Transverse colon (tissue), 4 donors: Measurements from ENCODE around the gene ABCA12. TPM values are rescaled to one million over a fixed set of nuclear protein-coding genes. Genes with fewer than 3 reads are reported as not detected.

Experiments used
- DNase-seq: peaks from one replicate; pipeline ENCODE4 v3.0.0-alpha.2; 2019
- H3K27ac ChIP-seq, 4 donors: fragments of 200-600 bp; sonication (generic); 2 replicates each; pipeline ENCODE4 v1.5.1; 2016 to 2018; ENCODE audit warnings: inconsistent platforms in 4 of 4
- H3K27me3 ChIP-seq: fragments of 200-600 bp; sonication (generic); 2 replicates; pipeline ENCODE4 v1.5.1; 2017; ENCODE audit warnings: inconsistent platforms
- H3K36me3 ChIP-seq, 4 donors: fragments of 200-600 bp; sonication (generic); 2 replicates each; pipeline ENCODE4 v1.5.1; 2017 to 2019; ENCODE audit warnings: inconsistent platforms in 4 of 4
- H3K4me1 ChIP-seq, 4 donors: fragments of 200-600 bp; sonication (generic); 2 replicates each; pipeline ENCODE4 v1.5.1; 2017 to 2020; ENCODE audit warnings: inconsistent platforms in 4 of 4
- H3K4me3 ChIP-seq, 4 donors: fragments of 200-600 bp; sonication (generic); 1 replicate in 1 of 4; 2 replicates in 3 of 4; pipeline versions ENCODE4 v1.5.1 to v1.6.1; 2017 to 2019; ENCODE audit warnings: inconsistent platforms in 4 of 4
- H3K9me3 ChIP-seq, 2 donors: fragments of 200-600 bp; sonication (generic); 2 replicates each; pipeline ENCODE4 v1.5.1; 2017 to 2019; ENCODE audit warnings: inconsistent platforms in 2 of 2
- CTCF ChIP-seq, 5 experiments: fragments of 200-600 bp in 3 of 5; fragments of 450-650 bp in 2 of 5; sonication (generic) in 3 of 5; IDR thresholded peaks; 1 replicate in 2 of 5; 2 replicates in 3 of 5; pipeline ENCODE4 v1.5.1; 2016 to 2017; ENCODE audit warnings: antibody characterized with exemption in 5 of 5, inconsistent platforms in 3 of 5, mild to moderate bottlenecking in 2 of 5, moderate library complexity in 1 of 5
- EP300 ChIP-seq: sonication (generic); formaldehyde crosslinking; IDR thresholded peaks from one replicate; pipeline ENCODE4 v1.6.1; 2017; ENCODE audit warnings: antibody characterized with exemption, low read depth
- POLR2A ChIP-seq: fragments of 450-650 bp; IDR thresholded peaks from one replicate; pipeline ENCODE4 v1.6.1; 2016; ENCODE audit warnings: antibody characterized with exemption, mild to moderate bottlenecking, moderate library complexity
- POLR2AphosphoS5 ChIP-seq, 3 donors: sonication (generic); formaldehyde crosslinking; IDR thresholded peaks; one replicate each; pipeline ENCODE4 v1.6.1; 2016; ENCODE audit warnings: antibody characterized with exemption in 3 of 3
- WGBS, 2 donors: methylation state at CpG; one replicate each; pipeline ENCODE4 v1.1.5; 2018; ENCODE audit warnings: low coverage in 1 of 2; 5-methylcytosine and 5-hydroxymethylcytosine counted together
- in situ Hi-C, 4 donors: fragments of 200-750 bp; cut with MboI; loops; one replicate each; pipeline versions ENCODE4 v1.15.0 to v1.15.1; 2017; ENCODE audit warnings: low sequenced_read_pairs in 3 of 4, low pct_ligation_motif_present in 1 of 4, low pct_unique_long_range_greater_than_20kb in 1 of 4
- intact Hi-C: fragments of 100-400 bp; cut with DNase I; formaldehyde crosslinking; loops from one replicate; pipeline ENCODE4 v1.15.1; 2023; ENCODE audit warnings: low total_unique reads
- total RNA-seq, 4 donors: library from RNA; depleted of rRNA; stranded (reverse); fragments of >200 nt; gene quantifications; one replicate each; pipeline ENCODE4 v1.1.0, GENCODE V29; 2016

Gene ABCA12
- total RNA-seq, 4 donors from 2014 or later, result 0.14 to 0.16 TPM; not detected in 2

GRCh38 chr2:215038421-215038820 lies 100.0 kb downstream of the ABCA12 start:
- TF ChIP-seq EP300 (no peak), CTCF (IDR thresholded peaks at IDR 0.05) (no peak), POLR2AphosphoS5 (IDR thresholded peaks at IDR 0.05) (no peak), POLR2A (no peak)
- no peaks in the 10 kb centered on the region for H3K4me1 ChIP-seq
- H3K9me3 ChIP-seq, result no peaks in the 10 kb centered on the region
- DNase-seq, result no peak
- WGBS, 2 donors, result 69 to 73% methylated on average over 2 to 3 of the region's 3 CpGs
- H3K27me3 ChIP-seq, result no peaks in the 10 kb centered on the region
- in situ Hi-C loops (no loop called here), intact Hi-C loops (no loop called here)
- no peak overlapping the region for H3K4me3 ChIP-seq
- no peak overlapping the region for H3K27ac ChIP-seq
- H3K36me3 ChIP-seq, result no peaks in the 10 kb centered on the region

- intact Hi-C loops, result no loop called here
- H3K36me3 ChIP-seq, result no peaks in the 10 kb centered on the region
- H3K9me3 ChIP-seq, result no peaks in the 10 kb centered on the region
- no peak for TF ChIP-seq CTCF (IDR thresholded peaks at IDR 0.05)
- TF ChIP-seq EP300, result no peak
- TF ChIP-seq POLR2AphosphoS5 (IDR thresholded peaks at IDR 0.05), result no peak
- TF ChIP-seq POLR2A, result no peak
- 56 to 65% methylated on average over 1 of the region's 1 CpG for WGBS, 2 donors
- no peaks in the 10 kb centered on the region for H3K4me1 ChIP-seq
- DNase-seq, result no peak
- H3K27ac ChIP-seq, result no peak overlapping the region
- H3K4me3 ChIP-seq, result no peak overlapping the region
- no peaks in the 10 kb centered on the region for H3K27me3 ChIP-seq
- in situ Hi-C loops, result no loop called here
Observed at GRCh38 chr2:215036314-215036713, 102.1 kb downstream of the ABCA12 start.

GRCh38 chr2:215034154-215034553 lies 104.3 kb downstream of the ABCA12 start:
- no peak for DNase-seq
- Histone ChIP-seq H3K4me3 (no peak overlapping the region), H3K9me3 (no peaks in the 10 kb centered on the region), H3K27ac (no peak overlapping the region), H3K36me3 (no peaks in the 10 kb centered on the region), H3K4me1 (no peaks in the 10 kb centered on the region), H3K27me3 (no peaks in the 10 kb centered on the region)
- WGBS, 2 donors, result 74 to 85% methylated on average over 2 to 3 of the region's 3 CpGs
- in situ Hi-C loops (no loop called here), intact Hi-C loops (no loop called here)
- TF ChIP-seq POLR2A (no peak), EP300 (no peak), CTCF (IDR thresholded peaks at IDR 0.05) (no peak), POLR2AphosphoS5 (IDR thresholded peaks at IDR 0.05) (no peak)

GRCh38 chr2:215032153-215032552 lies 106.3 kb downstream of the ABCA12 start:
- 54 to 65% methylated on average over 1 to 2 of the region's 2 CpGs for WGBS, 2 donors
- Histone ChIP-seq H3K4me1 (no peaks in the 10 kb centered on the region), H3K36me3 (no peaks in the 10 kb centered on the region), H3K27me3 (no peaks in the 10 kb centered on the region), H3K4me3 (no peak overlapping the region), H3K9me3 (no peaks in the 10 kb centered on the region), H3K27ac (no peak overlapping the region)
- no peak for DNase-seq
- TF ChIP-seq POLR2AphosphoS5 (IDR thresholded peaks at IDR 0.05) (no peak), CTCF (IDR thresholded peaks at IDR 0.05) (no peak), EP300 (no peak), POLR2A (no peak)
- in situ Hi-C loops, result no loop called here
- intact Hi-C loops, result no loop called here
